ENCODE data around the gene NPY5R. TPM values are rescaled to one million over a fixed set of nuclear protein-coding genes. Genes with fewer than 3 reads are reported as not detected.

NPY5R gene
- total and polyA plus RNA-seq, 8 donors, result 0.04 to 0.73 (median 0.17) TPM

DNA sequence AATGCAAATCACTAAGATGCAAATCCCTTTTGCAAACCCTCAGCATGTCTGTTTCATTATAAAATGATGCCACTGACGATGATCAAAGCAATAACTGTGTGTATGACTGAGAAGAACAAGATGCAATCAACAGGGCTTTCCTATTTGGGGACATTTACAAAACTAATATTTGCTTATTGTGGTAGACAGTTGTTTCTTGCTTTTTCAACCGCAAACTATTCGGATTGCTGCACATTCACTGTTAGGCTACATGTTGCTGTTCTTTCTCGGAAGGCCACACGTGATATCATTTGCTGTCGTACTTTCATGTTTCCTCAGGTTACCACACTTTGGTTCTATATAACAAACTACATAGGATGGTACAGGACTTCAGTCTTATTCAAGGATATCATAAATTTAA, 49.8 kb downstream of the NPY5R start:
- Histone ChIP-seq H3K4me3 (no peak overlapping the region), H3K36me3 (no peaks in the 10 kb centered on the region), H3K9me3 (no peaks in the 10 kb centered on the region), H3K27me3 (no peaks in the 10 kb centered on the region), H3K27ac (no peak overlapping the region), H3K4me1 (no peaks in the 10 kb centered on the region)
- no peak for TF ChIP-seq CTCF (IDR thresholded peaks at IDR 0.05)
- DNase-seq (no peak), ATAC-seq (no peak), FAIRE-seq (no peak)
- WGBS, 2 donors, result 75 to 88% methylated on average over 6 of the region's 6 CpGs
- intact Hi-C loops (cut with DNase I), result no loop called here

DNA sequence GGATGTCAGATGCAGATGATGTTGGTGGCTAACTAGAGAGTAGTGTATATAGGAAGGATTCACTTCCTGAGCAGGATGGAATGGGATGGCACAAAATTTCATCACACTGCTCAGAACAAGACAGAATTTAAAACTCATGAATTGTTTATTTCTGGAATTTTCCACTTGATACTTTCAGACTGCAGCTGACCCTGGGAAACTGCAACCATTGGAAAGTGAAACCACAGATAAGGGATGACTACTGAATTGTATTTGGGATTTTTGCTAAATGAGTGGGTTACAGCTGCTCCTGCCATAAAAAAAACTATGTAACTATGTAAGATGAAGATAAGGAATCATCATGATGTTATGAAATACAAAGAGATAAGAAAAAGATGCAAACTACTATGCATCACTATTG, 51.4 kb downstream of the NPY5R start:
- DNase-seq (no peak), ATAC-seq (no peak), FAIRE-seq (no peak)
- Histone ChIP-seq H3K4me1 (no peaks in the 10 kb centered on the region), H3K4me3 (no peak overlapping the region), H3K36me3 (no peaks in the 10 kb centered on the region), H3K27ac (no peak overlapping the region), H3K27me3 (no peaks in the 10 kb centered on the region), H3K9me3 (no peaks in the 10 kb centered on the region)
- intact Hi-C loops (cut with DNase I), result no loop called here
- no peak for TF ChIP-seq CTCF (IDR thresholded peaks at IDR 0.05)

GRCh38 chr4:163395758-163396157, 52.1 kb downstream of the NPY5R start:
- Histone ChIP-seq H3K9me3 (no peaks in the 10 kb centered on the region), H3K36me3 (no peaks in the 10 kb centered on the region), H3K4me1 (no peaks in the 10 kb centered on the region), H3K27me3 (no peaks in the 10 kb centered on the region), H3K27ac (no peak overlapping the region), H3K4me3 (peak overlapping the region in 1 of 4 donors; percentile 15)
- intact Hi-C loops (cut with DNase I), result no loop called here
- FAIRE-seq (no peak), ATAC-seq (no peak), DNase-seq (no peak)
- WGBS, 2 donors, result 51 to 58% methylated on average over 5 of the region's 5 CpGs
- no peak for TF ChIP-seq CTCF (IDR thresholded peaks at IDR 0.05)

DNA sequence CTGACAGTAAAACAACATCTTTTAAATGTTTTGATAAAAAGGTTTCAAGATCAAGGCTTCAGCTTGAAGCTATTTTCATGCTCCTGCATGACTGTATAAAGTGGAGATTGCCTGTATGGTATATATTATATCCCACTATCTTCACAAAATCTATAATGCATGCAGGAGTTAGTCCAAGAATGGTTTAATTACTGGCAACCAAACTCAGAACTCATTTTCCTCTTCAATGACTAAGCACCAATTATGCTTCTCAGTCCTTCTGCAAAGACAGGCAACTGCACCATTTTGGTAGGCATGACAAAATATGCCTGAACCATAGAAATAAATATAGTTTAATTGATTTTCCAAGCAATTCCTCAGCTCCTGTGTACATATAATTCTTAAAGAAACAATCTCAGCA, 54.5 kb downstream of the NPY5R start:
- no peak for DNase-seq
- no peaks in the 10 kb centered on the region for H3K4me1 ChIP-seq
- no peak for ATAC-seq
- no peak overlapping the region for H3K27ac ChIP-seq
- no peaks in the 10 kb centered on the region for H3K27me3 ChIP-seq
- no peak overlapping the region for H3K4me3 ChIP-seq
- no peak for FAIRE-seq
- TF ChIP-seq CTCF (IDR thresholded peaks at IDR 0.05), result no peak
- intact Hi-C loops (cut with DNase I), result no loop called here
- H3K36me3 ChIP-seq, result no peaks in the 10 kb centered on the region
- no peaks in the 10 kb centered on the region for H3K9me3 ChIP-seq

DNA sequence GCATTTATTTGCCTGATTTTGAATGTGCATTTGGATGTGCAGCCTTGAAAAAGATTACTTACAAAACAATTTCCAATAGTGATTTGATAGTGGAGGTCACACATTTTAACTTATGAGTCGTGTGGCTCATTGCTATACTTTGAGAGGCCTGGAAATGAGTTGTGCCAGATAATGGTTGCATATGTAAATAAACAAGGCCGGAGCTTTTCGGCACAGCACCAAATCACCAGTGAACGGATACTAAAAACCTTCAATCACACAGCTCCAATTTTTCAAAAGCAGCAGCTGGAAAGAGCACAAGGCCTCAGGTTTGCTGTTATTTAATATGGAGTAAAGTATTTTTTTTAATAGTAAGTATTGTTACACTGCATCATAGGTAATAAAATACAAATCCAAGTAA, 57.2 kb downstream of the NPY5R start:
- Histone ChIP-seq H3K27ac (no peak overlapping the region), H3K27me3 (no peaks in the 10 kb centered on the region), H3K4me1 (no peaks in the 10 kb centered on the region), H3K36me3 (no peaks in the 10 kb centered on the region), H3K9me3 (no peaks in the 10 kb centered on the region), H3K4me3 (no peak overlapping the region)
- WGBS, 2 donors, result 39 to 45% methylated on average over 4 of the region's 4 CpGs
- no peak for TF ChIP-seq CTCF (IDR thresholded peaks at IDR 0.05)
- ATAC-seq (no peak), DNase-seq (no peak), FAIRE-seq (no peak)
- intact Hi-C loops (cut with DNase I), result no loop called here

Other genes starting within 250 kb of the NPY5R start
- 10 to 100 TPM in 1 of 6 donors, 1 to 10 TPM in 5; 7.8 to 10.9 (median 9.0) TPM for gene NAF1, start 177.0 kb upstream of the NPY5R start, total RNA-seq
- 1 to 10 TPM; 2.7 to 4.6 TPM for gene NAF1, start 177.0 kb upstream of the NPY5R start, polyA plus RNA-seq
- gene NPY1R, start 11.3 kb upstream of the NPY5R start, total RNA-seq, result 1 to 10 TPM; 2.4 to 8.5 (median 3.8) TPM
- gene NPY1R, start 11.3 kb upstream of the NPY5R start, polyA plus RNA-seq, result 10 to 100 TPM in 1 of 2 donors, 1 to 10 TPM in 1; 3.7 to 34.0 TPM
- not detected for gene TKTL2, start 129.9 kb downstream of the NPY5R start, total RNA-seq
- gene TKTL2, start 129.9 kb downstream of the NPY5R start, polyA plus RNA-seq, result under 1 TPM in 1 of 2 donors, not detected in 1; 0.09 TPM
- gene TMA16, start 150.8 kb downstream of the NPY5R start, total RNA-seq, result 10 to 100 TPM in 5 of 6 donors, 1 to 10 TPM in 1; 9.1 to 18.3 (median 12.0) TPM
- gene TMA16, start 150.8 kb downstream of the NPY5R start, polyA plus RNA-seq, result 1 to 10 TPM; 7.4 to 7.8 TPM

Measured in pancreas (tissue), 10 donors.